T-cell (primary cell): ENCODE results near the gene XKRX. TPM values are rescaled to one million over a fixed set of nuclear protein-coding genes. Genes with fewer than 3 reads are reported as not detected.

Experiments used
- ATAC-seq, 4 experiments: fragments of 200-7000 bp in 3 of 4; fragments of 150-1000 bp in 1 of 4; cut with Tn5 transposase; replicated peaks in 1 of 4; 1 replicate in 3 of 4; 2 replicates in 1 of 4; pipeline ENCODE4 v1.10.0; 2021; ENCODE audit warnings: moderate library complexity in 3 of 4, mild to moderate bottlenecking in 2 of 4, moderate number of reproducible peaks in 1 of 4
- CTCF ChIA-PET, 2 donors: fragments of 300-600 bp; sonication (Branson Sonifier 250); formaldehyde crosslinking; loops; one replicate each; lab custom pipeline; 2022; ENCODE audit warnings: antibody characterized with exemption in 2 of 2; lab: Charles Lee
- POLR2A ChIA-PET, 2 donors: fragments of 300-600 bp; sonication (Branson Sonifier 250); formaldehyde crosslinking; loops; one replicate each; lab custom pipeline; 2022; ENCODE audit warnings: antibody characterized with exemption in 2 of 2; lab: Charles Lee
- DNase-seq, 35 experiments: peaks; one replicate each; pipeline versions ENCODE4 v3.0.0 to v3.0.0-alpha.2; 2013 to 2023
- H3K27ac ChIP-seq: one replicate; pipeline ENCODE4 v1.5.1; 2013; ENCODE audit warnings: low read length
- H3K27me3 ChIP-seq, 2 experiments: replicated peaks in 1 of 2; 1 replicate in 1 of 2; 2 replicates in 1 of 2; pipeline versions ENCODE4 v1.6.1 to v1.7.0; 2013; ENCODE audit warnings: low read length in 1 of 2, mixed read lengths in 1 of 2; ENCODE audit not compliant: control insufficient read depth in 2 of 2, insufficient read depth in 2 of 2; ENCODE audit errors: extremely low read depth in 1 of 2
- H3K36me3 ChIP-seq, 2 donors: 1 replicate in 1 of 2; 2 replicates in 1 of 2; pipeline versions ENCODE4 v1.6.1 to v1.7.0; 2013; ENCODE audit warnings: low read length in 1 of 2; ENCODE audit not compliant: control insufficient read depth in 2 of 2, insufficient read depth in 1 of 2; ENCODE audit errors: extremely low read depth in 1 of 2
- H3K4me1 ChIP-seq, 2 experiments: 1 replicate in 1 of 2; 2 replicates in 1 of 2; pipeline versions ENCODE4 v1.6.1 to v1.7.0; 2013; ENCODE audit warnings: low read length in 2 of 2, mixed read lengths in 1 of 2; ENCODE audit not compliant: insufficient read depth in 2 of 2, control insufficient read depth in 1 of 2; ENCODE audit errors: extremely low read depth in 1 of 2
- H3K4me3 ChIP-seq, 2 donors: 1 replicate in 1 of 2; 2 replicates in 1 of 2; pipeline versions ENCODE4 v1.5.1 to v1.7.0; 2013; ENCODE audit warnings: mild to moderate bottlenecking in 2 of 2, low read length in 1 of 2, moderate library complexity in 1 of 2; ENCODE audit not compliant: control insufficient read depth in 1 of 2; ENCODE audit errors: extremely low read depth in 1 of 2
- H3K9me3 ChIP-seq: 2 replicates; pipeline ENCODE4 v1.7.0; 2013
- H3K27ac Mint-ChIP-seq, 2 donors: one replicate each; pipeline ENCODE4 v1.8.0; 2020 to 2021; ENCODE audit warnings: mild to moderate bottlenecking in 2 of 2, mixed read lengths in 2 of 2
- H3K27me3 Mint-ChIP-seq, 2 donors: one replicate each; pipeline ENCODE4 v1.8.0; 2021 to 2022; ENCODE audit warnings: mixed read lengths in 2 of 2
- H3K36me3 Mint-ChIP-seq: one replicate; pipeline ENCODE4 v1.8.0; 2021; ENCODE audit warnings: mixed read lengths
- H3K4me1 Mint-ChIP-seq, 3 donors: one replicate each; pipeline ENCODE4 v1.8.0; 2020 to 2022; ENCODE audit warnings: mixed read lengths in 3 of 3, mild to moderate bottlenecking in 1 of 3
- H3K4me3 Mint-ChIP-seq, 3 donors: one replicate each; pipeline ENCODE4 v1.8.0; 2020 to 2022; ENCODE audit warnings: mild to moderate bottlenecking in 3 of 3, mixed read lengths in 3 of 3, moderate library complexity in 3 of 3
- H3K9me3 Mint-ChIP-seq, 3 donors: one replicate each; pipeline ENCODE4 v1.8.0; 2020 to 2022; ENCODE audit warnings: mixed read lengths in 3 of 3
- WGBS: methylation state at CpG from one replicate; pipeline ENCODE4 v1.1.5; 2013; ENCODE audit warnings: missing lambda C conversion rate; ENCODE audit not compliant: insufficient coverage; 5-methylcytosine and 5-hydroxymethylcytosine counted together
- total RNA-seq, 35 experiments: library from RNA in 6 of 35; stranded (reverse) in 6 of 35; fragments of 120-200 nt in 1 of 35; gene quantifications; one replicate each; pipeline versions ENCODE4 v1.2.1 to v1.2.4 and lab custom pipeline; 2013 to 2026

Gene XKRX
- total RNA-seq, 5 donors from 2014 or later (not counting 1 experiment from before 2014, with no cell fraction given) = 0.53 to 4.8 (median 1.8) TPM

DNA sequence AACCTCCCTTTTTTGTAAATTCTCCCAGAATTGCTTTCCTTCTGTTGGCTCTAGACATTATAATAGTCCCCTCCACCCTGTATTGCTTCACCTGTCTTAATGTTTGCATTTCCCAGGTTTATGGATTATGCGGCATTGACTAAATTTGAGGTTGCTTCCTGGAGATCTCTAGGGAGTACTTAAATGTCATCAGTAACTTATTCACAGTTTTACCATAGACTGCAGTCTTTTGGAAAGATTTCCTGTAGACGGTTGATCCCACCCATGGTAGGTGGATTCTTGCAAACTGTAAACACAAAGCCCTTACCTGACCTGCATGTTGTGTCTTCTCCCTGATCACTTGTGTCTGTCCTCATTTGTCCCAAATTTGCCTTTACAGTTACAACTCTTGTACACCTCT lies 48.3 kb downstream of the XKRX start:
- CTCF ChIA-PET = no interaction called here
- H3K4me3 ChIP-seq = no peak overlapping the region
- Mint-ChIP-seq H3K36me3 (no peaks in the 10 kb centered on the region), H3K4me1 (peaks cover 3 to 10% (median 6%) of the 10 kb centered on the region in 3 donors), H3K9me3 (no peaks in the 10 kb centered on the region), H3K27ac (no peak overlapping the region), H3K4me3 (no peak overlapping the region), H3K27me3 (peaks cover 3 to 23% of the 10 kb centered on the region in 2 donors)
- WGBS = no CpG with 5 or more reads among the region's 2 CpGs
- H3K4me1 ChIP-seq = no peaks in the 10 kb centered on the region
- POLR2A ChIA-PET = no interaction called here
- no peak overlapping the region for H3K27ac ChIP-seq
- ATAC-seq = no peak
- no peak for DNase-seq
- peaks cover 0 to 3% of the 10 kb centered on the region in 2 experiments for H3K27me3 ChIP-seq
- H3K9me3 ChIP-seq = no peaks in the 10 kb centered on the region
- H3K36me3 ChIP-seq = no peaks in the 10 kb centered on the region

DNA sequence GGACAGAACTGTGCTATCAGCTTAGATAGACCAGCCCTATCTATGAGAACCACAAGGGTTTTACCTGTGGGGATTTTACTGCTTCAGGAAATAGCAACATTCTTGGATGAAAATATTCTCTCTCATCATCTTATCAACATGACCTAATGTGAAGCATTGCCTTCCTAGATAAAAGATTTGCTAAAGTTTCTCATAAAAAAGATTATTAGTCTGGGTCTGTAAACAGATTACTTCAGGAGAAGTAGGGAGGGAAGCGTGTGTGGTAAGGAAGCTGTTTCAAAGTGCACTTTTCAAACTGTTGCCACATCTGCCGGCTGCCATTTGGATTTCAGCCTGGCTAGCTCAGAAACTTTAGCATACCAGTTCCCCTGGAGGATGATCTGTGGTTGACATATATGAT lies 54.4 kb downstream of the XKRX start, which contains the start of gene NOX1:
Gene NOX1, minus strand, starts transcription at position 35 of the 400 bp plus-strand sequence. CDS start 220 bp downstream, outside the sequence.
- H3K27ac Mint-ChIP-seq = no peak within 1 kb of the TSS
- no peak within 1 kb of the TSS for H3K4me3 Mint-ChIP-seq
- peaks cover 3 to 28% of the 10 kb centered on the region in 2 donors for H3K27me3 Mint-ChIP-seq
- DNase-seq (no peak), ATAC-seq (no peak)
- peaks cover 0 to 3% of the 10 kb centered on the region in 2 experiments for H3K27me3 ChIP-seq
- no peaks in the 10 kb centered on the region for H3K9me3 Mint-ChIP-seq
- no peaks in the 10 kb centered on the region for H3K9me3 ChIP-seq
- no peaks in the 10 kb centered on the region for H3K4me1 Mint-ChIP-seq
- H3K36me3 Mint-ChIP-seq = no peaks in the 10 kb centered on the region
- no CpG with 5 or more reads among the region's 2 CpGs for WGBS
- CTCF ChIA-PET = no interaction called here
- H3K27ac ChIP-seq = no peak within 1 kb of the TSS
- no peaks in the 10 kb centered on the region for H3K4me1 ChIP-seq
- H3K4me3 ChIP-seq = no peak within 1 kb of the TSS
- no peaks in the 10 kb centered on the region for H3K36me3 ChIP-seq
- POLR2A ChIA-PET = no interaction called here

DNA sequence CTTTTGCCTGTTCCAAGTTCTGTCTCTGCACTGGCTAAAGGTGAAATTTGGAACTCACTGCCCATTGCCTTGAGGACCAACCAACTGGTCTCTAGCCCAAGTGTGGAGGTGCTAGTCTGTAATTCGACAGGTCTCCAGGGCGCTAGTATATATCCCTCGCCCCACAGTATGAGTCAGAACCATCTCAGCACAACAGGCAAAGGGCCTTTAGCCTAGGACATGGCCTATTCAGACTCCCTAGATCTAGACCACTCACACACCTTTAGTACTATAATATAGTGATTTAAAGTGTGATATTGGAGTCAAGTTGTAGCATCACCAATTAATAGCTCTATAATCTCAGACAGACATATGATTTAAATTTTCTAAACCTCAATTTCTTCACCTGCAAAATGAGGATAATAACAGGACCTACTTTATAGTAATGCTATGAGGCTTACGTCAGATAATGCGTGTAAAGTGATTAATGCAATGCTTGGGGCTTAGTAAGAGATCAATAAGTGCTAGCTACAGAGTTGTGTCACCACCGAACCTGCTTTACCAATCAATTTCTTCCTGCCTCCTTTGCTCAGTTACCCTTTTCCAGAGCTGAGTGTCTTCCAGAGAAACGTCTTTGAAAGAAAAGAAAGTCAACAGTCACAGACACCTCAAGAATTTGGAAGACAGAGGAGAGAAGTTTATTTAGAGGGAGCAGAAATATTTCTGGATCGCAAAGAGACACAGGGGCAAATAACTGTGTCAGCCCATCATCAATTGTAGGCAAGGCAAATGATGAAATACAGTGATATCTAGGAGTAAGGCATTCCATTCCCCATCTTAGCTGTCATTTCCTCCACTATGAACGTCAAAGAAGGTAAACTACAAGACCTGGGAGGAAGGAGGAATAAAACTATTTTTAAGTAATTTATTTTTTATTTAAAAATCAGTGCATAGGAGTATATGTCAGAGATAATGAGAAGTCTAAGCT lies 56.8 kb downstream of the XKRX start:
- H3K27me3 ChIP-seq = no peaks in the 10 kb centered on the region
- 67% methylated on average over 1 of the region's 9 CpGs for WGBS
- ChIA-PET POLR2A (no interaction called here), CTCF (interaction anchor here in 1 of 2 donors (0.8 kb wide), 1 partner anchor 17 kb away, joined by 5 read pairs; no protein-coding TSS in a partner anchor)
- Mint-ChIP-seq H3K4me1 (no peaks in the 10 kb centered on the region), H3K27me3 (peaks cover 0 to 32% of the 10 kb centered on the region in 2 donors), H3K9me3 (no peaks in the 10 kb centered on the region), H3K27ac (no peak overlapping the region), H3K36me3 (no peaks in the 10 kb centered on the region), H3K4me3 (no peak overlapping the region)
- H3K36me3 ChIP-seq = no peaks in the 10 kb centered on the region
- H3K4me1 ChIP-seq = no peaks in the 10 kb centered on the region
- H3K27ac ChIP-seq = no peak overlapping the region
- ATAC-seq (no peak), DNase-seq (no peak)
- H3K4me3 ChIP-seq = no peak overlapping the region
- no peaks in the 10 kb centered on the region for H3K9me3 ChIP-seq

DNA sequence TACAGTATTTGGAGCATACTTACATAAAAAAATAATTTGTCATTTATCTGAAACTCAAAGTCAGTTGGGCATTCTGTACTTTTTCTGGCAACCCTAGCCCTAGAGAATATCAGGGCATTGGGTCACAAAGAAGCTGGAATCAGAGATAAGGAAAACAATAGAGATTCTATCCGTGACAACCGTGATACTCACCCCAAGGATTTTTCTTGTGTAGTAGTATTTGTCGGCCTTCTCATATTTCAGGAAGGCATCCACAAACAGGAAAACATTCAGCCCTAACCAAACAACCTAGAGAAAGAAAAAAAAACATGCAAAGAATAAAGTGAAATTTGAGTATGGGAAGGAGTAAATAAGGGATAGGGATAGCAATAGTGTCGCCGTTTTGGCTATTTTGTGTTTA lies 58.2 kb downstream of the XKRX start:
- POLR2A ChIA-PET = no interaction called here

DNA sequence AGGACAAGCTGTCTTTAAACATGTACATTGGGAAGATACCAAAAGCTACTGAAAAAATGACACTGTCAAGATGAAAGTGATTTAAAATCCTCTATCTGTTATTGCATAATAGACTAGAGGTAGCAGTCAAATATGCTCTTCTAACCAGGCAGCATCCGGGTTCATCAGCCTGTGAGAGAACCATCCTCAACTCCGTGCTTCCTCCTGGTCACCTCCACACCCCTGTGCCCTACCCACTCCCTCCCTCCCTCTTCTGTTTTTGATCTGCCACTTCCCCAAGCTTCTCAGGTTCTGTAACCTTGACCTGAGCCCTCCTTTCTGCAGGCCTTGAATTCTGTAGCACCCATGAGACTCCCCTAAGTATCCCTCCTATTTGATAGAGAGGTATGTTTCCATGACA lies 60.4 kb downstream of the XKRX start:
- Histone ChIP-seq H3K9me3 (no peaks in the 10 kb centered on the region), H3K4me1 (no peaks in the 10 kb centered on the region), H3K4me3 (no peak overlapping the region), H3K27me3 (no peaks in the 10 kb centered on the region), H3K36me3 (no peaks in the 10 kb centered on the region), H3K27ac (no peak overlapping the region)
- no peak overlapping the region for H3K4me3 Mint-ChIP-seq
- no peak for ATAC-seq
- H3K27ac Mint-ChIP-seq = no peak overlapping the region
- no CpG with 5 or more reads among the region's 2 CpGs for WGBS
- ChIA-PET POLR2A (no interaction called here), CTCF (no interaction called here)
- no peaks in the 10 kb centered on the region for H3K4me1 Mint-ChIP-seq
- H3K9me3 Mint-ChIP-seq = no peaks in the 10 kb centered on the region
- no peaks in the 10 kb centered on the region for H3K36me3 Mint-ChIP-seq
- H3K27me3 Mint-ChIP-seq = peaks cover under 1 to 28% of the 10 kb centered on the region in 2 donors
- DNase-seq = no peak

More for the DNA sequence above, 58.2 kb downstream of the XKRX start:
- no peak overlapping the region for H3K27ac Mint-ChIP-seq
- no peaks in the 10 kb centered on the region for H3K36me3 Mint-ChIP-seq
- no peaks in the 10 kb centered on the region for H3K27me3 ChIP-seq
- ATAC-seq (no peak), DNase-seq (no peak)
- H3K27me3 Mint-ChIP-seq = peaks cover 0 to 29% of the 10 kb centered on the region in 2 donors
- no peaks in the 10 kb centered on the region for H3K4me1 Mint-ChIP-seq
- no peaks in the 10 kb centered on the region for H3K9me3 ChIP-seq
- H3K4me3 ChIP-seq = no peak overlapping the region
- H3K27ac ChIP-seq = no peak overlapping the region
- CTCF ChIA-PET = no interaction called here
- no peaks in the 10 kb centered on the region for H3K36me3 ChIP-seq
- H3K9me3 Mint-ChIP-seq = no peaks in the 10 kb centered on the region
- no CpG with 5 or more reads among the region's 5 CpGs for WGBS
- no peak overlapping the region for H3K4me3 Mint-ChIP-seq
- no peaks in the 10 kb centered on the region for H3K4me1 ChIP-seq

DNA sequence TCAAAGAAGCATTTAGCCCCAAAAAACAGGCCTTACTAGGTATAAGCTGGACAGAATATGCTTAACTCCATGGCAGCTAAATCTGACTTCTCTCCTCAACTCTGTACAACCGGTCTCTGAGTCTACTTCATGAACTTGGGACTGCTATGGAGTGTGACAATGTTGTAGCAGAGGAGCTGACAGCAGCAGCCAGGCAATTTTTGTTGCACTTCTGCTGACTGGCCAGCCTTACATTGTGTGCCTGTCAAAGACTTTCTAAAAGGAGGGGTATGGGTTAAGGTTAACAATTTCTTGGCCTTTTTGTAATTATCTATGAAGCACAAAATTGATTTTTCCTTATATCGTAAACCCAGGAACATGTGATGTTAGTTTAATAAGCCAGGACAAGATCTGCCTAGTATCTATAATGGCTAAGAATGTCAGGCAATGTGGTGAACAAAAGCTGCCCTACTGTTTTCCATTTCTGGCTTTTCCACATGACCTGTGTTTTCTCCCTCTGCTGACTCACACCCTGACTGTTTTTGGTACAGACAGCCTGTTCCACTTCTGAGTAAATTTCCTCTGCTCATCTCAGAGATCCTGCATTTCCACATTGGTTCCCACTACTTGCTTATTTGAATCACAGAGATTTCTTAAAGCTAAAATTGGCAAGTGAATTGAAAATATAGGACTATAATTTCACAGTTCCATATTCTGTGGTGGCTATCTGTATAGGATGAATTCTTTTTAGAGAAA lies 63.9 kb downstream of the XKRX start:
- ATAC-seq = no peak
- no peak overlapping the region for H3K4me3 Mint-ChIP-seq
- no peak overlapping the region for H3K27ac ChIP-seq
- H3K27me3 ChIP-seq = no peaks in the 10 kb centered on the region
- H3K4me1 ChIP-seq = no peaks in the 10 kb centered on the region
- no peaks in the 10 kb centered on the region for H3K9me3 Mint-ChIP-seq
- no peaks in the 10 kb centered on the region for H3K36me3 ChIP-seq
- CTCF ChIA-PET = no interaction called here
- DNase-seq = no peak
- POLR2A ChIA-PET = no interaction called here
- no peaks in the 10 kb centered on the region for H3K9me3 ChIP-seq
- peaks cover 1 to 25% of the 10 kb centered on the region in 2 donors for H3K27me3 Mint-ChIP-seq
- no peaks in the 10 kb centered on the region for H3K4me1 Mint-ChIP-seq
- no peak overlapping the region for H3K27ac Mint-ChIP-seq
- no CpG with 5 or more reads among the region's 2 CpGs for WGBS
- H3K4me3 ChIP-seq = no peak overlapping the region
- no peaks in the 10 kb centered on the region for H3K36me3 Mint-ChIP-seq
